ENCODE data around the gene LRRC32. TPM values are rescaled to one million over a fixed set of nuclear protein-coding genes. Genes with fewer than 3 reads are reported as not detected.

The LRRC32 gene
- total and polyA plus RNA-seq, 7 donors = 0.69 to 30.7 (median 10.9) TPM

DNA sequence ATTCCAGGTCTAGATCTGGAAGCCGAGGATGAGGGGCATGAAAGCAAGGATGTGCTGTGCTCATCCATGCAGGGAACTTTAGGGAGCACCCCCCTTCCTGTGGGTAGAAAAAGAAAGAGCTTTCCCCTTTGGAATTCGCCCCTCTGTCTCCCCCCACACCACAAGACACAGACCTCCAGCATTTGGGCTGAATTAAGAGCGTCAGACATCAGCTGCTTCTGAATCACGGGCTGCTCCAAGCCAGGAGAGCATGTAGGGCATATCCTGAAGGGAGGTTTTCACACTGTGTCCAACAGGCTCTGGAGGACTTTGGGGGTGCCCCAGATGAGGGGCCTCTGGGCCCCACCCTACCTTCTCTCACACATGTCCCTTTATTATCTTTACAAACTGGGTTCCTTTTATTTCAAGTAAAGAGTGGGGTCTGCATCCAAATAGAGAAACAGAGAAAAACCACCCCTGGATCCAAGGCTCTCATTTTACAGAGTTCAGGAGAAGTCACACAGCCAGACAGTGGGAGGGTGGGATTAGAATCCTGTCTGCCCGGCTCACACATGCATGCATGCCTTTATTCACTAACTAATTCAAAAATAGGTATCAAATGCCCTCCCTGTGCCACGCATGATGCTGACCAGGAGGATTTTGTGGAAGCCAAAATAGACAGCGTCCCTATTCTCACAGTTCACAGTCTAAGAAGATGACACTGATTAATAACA lies 52.8 kb downstream of the LRRC32 start:
- Histone ChIP-seq H3K27me3 (no peaks in the 10 kb centered on the region), H3K9me3 (no peaks in the 10 kb centered on the region), H3K27ac (no peak overlapping the region), H3K4me1 (peaks cover 0 to 37% (median 20%) of the 10 kb centered on the region in 4 donors), H3K4me3 (no peak overlapping the region), H3K36me3 (no peaks in the 10 kb centered on the region)
- intact Hi-C loops (cut with DNase I) = no loop called here
- DNase-seq = peak; percentile 54
- TF ChIP-seq POLR2AphosphoS5 (IDR thresholded peaks at IDR 0.05) = no peak
- TF ChIP-seq, protein P1, sequence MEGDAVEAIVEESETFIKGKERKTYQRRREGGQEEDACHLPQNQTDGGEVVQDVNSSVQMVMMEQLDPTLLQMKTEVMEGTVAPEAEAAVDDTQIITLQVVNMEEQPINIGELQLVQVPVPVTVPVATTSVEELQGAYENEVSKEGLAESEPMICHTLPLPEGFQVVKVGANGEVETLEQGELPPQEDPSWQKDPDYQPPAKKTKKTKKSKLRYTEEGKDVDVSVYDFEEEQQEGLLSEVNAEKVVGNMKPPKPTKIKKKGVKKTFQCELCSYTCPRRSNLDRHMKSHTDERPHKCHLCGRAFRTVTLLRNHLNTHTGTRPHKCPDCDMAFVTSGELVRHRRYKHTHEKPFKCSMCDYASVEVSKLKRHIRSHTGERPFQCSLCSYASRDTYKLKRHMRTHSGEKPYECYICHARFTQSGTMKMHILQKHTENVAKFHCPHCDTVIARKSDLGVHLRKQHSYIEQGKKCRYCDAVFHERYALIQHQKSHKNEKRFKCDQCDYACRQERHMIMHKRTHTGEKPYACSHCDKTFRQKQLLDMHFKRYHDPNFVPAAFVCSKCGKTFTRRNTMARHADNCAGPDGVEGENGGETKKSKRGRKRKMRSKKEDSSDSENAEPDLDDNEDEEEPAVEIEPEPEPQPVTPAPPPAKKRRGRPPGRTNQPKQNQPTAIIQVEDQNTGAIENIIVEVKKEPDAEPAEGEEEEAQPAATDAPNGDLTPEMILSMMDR (IDR thresholded peaks at IDR 0.05) = no peak
- no peak for TF ChIP-seq POLR2A (IDR thresholded peaks at IDR 0.05)
- TF ChIP-seq EP300 (IDR thresholded peaks at IDR 0.05) = no peak
- WGBS, 2 donors = 84 to 94% methylated on average over 7 of the region's 7 CpGs

- peak; percentile 38 for DNase-seq
- no peaks in the 10 kb centered on the region for H3K9me3 ChIP-seq
- H3K4me1 ChIP-seq = peaks cover 0 to 32% (median 18%) of the 10 kb centered on the region in 4 donors
- intact Hi-C loops (cut with DNase I) = no loop called here
- no peak for TF ChIP-seq EP300 (IDR thresholded peaks at IDR 0.05)
- no peak for TF ChIP-seq POLR2AphosphoS5 (IDR thresholded peaks at IDR 0.05)
- TF ChIP-seq POLR2A (IDR thresholded peaks at IDR 0.05) = no peak
- TF ChIP-seq, protein P1 (IDR thresholded peaks at IDR 0.05) = no peak
- H3K4me3 ChIP-seq = no peak overlapping the region
- no peaks in the 10 kb centered on the region for H3K36me3 ChIP-seq
- H3K27ac ChIP-seq = peak overlapping the region in 1 of 4 donors; percentile 7
- H3K27me3 ChIP-seq = no peaks in the 10 kb centered on the region
- 81 to 85% methylated on average over 10 of the region's 10 CpGs for WGBS, 2 donors
These were observed 53.6 kb downstream of the LRRC32 start for GRCh38 chr11:76616676-76617552.

DNA sequence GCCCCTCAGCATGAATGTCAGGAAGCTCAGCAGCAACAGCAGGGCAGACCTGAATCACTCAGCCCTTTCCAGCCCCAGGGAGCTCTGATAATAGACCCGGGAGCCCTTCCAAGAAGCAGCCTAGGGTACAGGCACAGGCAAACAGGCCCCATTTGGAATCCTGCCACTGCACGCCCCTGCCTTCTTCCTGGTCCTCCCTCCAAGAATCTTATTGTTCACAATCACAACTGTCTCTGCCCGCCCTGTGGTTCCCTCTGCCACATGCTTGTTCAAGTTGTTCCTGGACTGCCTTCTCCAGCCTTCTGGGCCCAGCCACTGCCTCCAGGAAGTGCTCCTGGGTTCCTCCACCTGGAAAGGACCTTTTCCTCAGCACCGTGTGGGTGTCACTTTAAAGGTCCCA lies 54.6 kb downstream of the LRRC32 start:
- H3K4me3 ChIP-seq = no peak overlapping the region
- peaks cover 0 to 28% (median 20%) of the 10 kb centered on the region in 4 donors for H3K4me1 ChIP-seq
- 13 to 55% methylated on average over 4 of the region's 4 CpGs for WGBS, 2 donors
- no peak for TF ChIP-seq EP300 (IDR thresholded peaks at IDR 0.05)
- TF ChIP-seq, protein P1 (IDR thresholded peaks at IDR 0.05) = no peak
- TF ChIP-seq POLR2AphosphoS5 (IDR thresholded peaks at IDR 0.05) = no peak
- no peak for TF ChIP-seq POLR2A (IDR thresholded peaks at IDR 0.05)
- H3K36me3 ChIP-seq = no peaks in the 10 kb centered on the region
- peak; percentile 70 for DNase-seq
- no peaks in the 10 kb centered on the region for H3K27me3 ChIP-seq
- intact Hi-C loops (cut with DNase I) = no loop called here
- no peaks in the 10 kb centered on the region for H3K9me3 ChIP-seq
- H3K27ac ChIP-seq = peak overlapping the region in 3 of 4 donors; percentile 14 to 41 (median 17)

DNA sequence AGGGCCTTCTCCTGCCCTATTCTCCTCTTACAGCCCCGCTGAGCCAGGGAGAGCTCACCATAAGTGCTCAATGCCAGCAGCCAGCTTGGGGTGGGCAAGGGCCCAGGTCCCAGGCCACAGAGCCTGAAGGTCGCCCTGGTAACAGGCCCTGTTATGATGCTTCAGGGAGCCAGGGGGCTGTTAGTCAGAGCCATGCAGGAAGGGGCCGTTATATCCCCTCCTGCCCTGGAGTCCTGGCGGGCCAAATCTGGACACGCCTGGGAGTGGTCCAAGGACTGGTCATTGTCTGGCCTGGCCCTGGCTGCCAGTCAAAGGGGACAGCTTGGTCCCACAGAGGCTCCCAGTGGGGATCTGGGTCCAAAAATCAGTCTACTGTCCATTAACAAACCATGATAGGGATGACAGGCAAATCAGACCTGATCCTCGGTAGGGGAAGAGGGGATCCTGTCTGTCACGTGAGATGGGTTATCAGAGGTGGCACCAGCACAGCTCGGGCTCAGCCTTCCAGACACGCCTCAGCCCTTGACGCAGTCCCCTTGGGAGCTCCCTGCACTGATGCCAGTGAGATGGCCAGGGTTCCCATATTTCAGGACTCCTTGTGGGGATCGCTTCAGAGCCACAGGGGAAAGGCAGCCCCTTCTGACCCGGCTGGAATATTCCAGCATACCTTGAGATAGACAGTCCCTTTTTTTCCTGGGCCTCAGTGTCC lies 55.9 kb downstream of the LRRC32 start:
- DNase-seq = peak; percentile 66
- WGBS, 2 donors = 85 to 87% methylated on average over 12 of the region's 12 CpGs
- Histone ChIP-seq H3K27ac (peak overlapping the region; percentile 17 to 41 (median 29)), H3K36me3 (no peaks in the 10 kb centered on the region), H3K9me3 (no peaks in the 10 kb centered on the region), H3K27me3 (no peaks in the 10 kb centered on the region), H3K4me3 (no peak overlapping the region), H3K4me1 (peaks cover 0 to 36% (median 30%) of the 10 kb centered on the region in 4 donors)
- intact Hi-C loops (cut with DNase I) = no loop called here
- TF ChIP-seq EP300 (IDR thresholded peaks at IDR 0.05) (no peak), POLR2A (IDR thresholded peaks at IDR 0.05) (no peak), POLR2AphosphoS5 (IDR thresholded peaks at IDR 0.05) (no peak)
- TF ChIP-seq, protein P1 (IDR thresholded peaks at IDR 0.05) = no peak

All from sigmoid colon (tissue), 7 donors.